CD14-positive monocyte (primary cell): ENCODE measurements around the gene TPST1. TPM values are rescaled to one million over a fixed set of nuclear protein-coding genes. Genes with fewer than 3 reads are reported as not detected.

Source experiments
- DNase-seq, 3 donors: peaks; one replicate each; pipeline ENCODE4 v3.0.0-alpha.2; 2011 to 2022
- H2AFZ ChIP-seq: 2 replicates; pipeline ENCODE4 v1.6.0; 2012; ENCODE audit warnings: mild to moderate bottlenecking, low read depth, low read length, inconsistent platforms; ENCODE audit not compliant: insufficient read depth, poor library complexity, severe bottlenecking
- H3K27ac ChIP-seq, 2 donors: 1 replicate in 1 of 2; 2 replicates in 1 of 2; pipeline ENCODE4 v1.5.1; 2012 to 2013; ENCODE audit warnings: low read length in 2 of 2, control low read depth in 1 of 2, inconsistent platforms in 1 of 2, low read depth in 1 of 2, mild to moderate bottlenecking in 1 of 2
- H3K27me3 ChIP-seq, 2 donors: one replicate each; pipeline versions ENCODE4 v1.6.0 to v1.6.1; 2011 to 2013; ENCODE audit warnings: low read length in 2 of 2; ENCODE audit not compliant: control insufficient read depth in 2 of 2, insufficient read depth in 2 of 2
- H3K36me3 ChIP-seq, 2 donors: replicated peaks in 1 of 2; 1 replicate in 1 of 2; 2 replicates in 1 of 2; pipeline versions ENCODE4 v1.5.1 to v1.6.1; 2012 to 2013; ENCODE audit warnings: low read length in 2 of 2, control low read depth in 1 of 2, inconsistent platforms in 1 of 2, mild to moderate bottlenecking in 1 of 2; ENCODE audit not compliant: insufficient read depth in 2 of 2, control insufficient read depth in 1 of 2
- H3K4me1 ChIP-seq, 2 donors: 1 replicate in 1 of 2; 2 replicates in 1 of 2; pipeline versions ENCODE4 v1.5.1 to v1.6.1; 2012 to 2013; ENCODE audit warnings: low read length in 2 of 2, control low read depth in 1 of 2, inconsistent platforms in 1 of 2, mild to moderate bottlenecking in 1 of 2, moderate library complexity in 1 of 2; ENCODE audit not compliant: insufficient read depth in 2 of 2, control insufficient read depth in 1 of 2
- H3K4me2 ChIP-seq: replicated peaks from 2 replicates; pipeline ENCODE3; 2012; ENCODE audit warnings: low read length, moderate library complexity, mild to moderate bottlenecking; ENCODE audit not compliant: poor library complexity, severe bottlenecking; ENCODE audit errors: extremely low read depth
- H3K4me3 ChIP-seq, 3 experiments: fragments of 200-600 bp in 1 of 3; sonication (generic) in 1 of 3; replicated peaks in 1 of 3; 1 replicate in 2 of 3; 2 replicates in 1 of 3; pipeline ENCODE4 v1.5.1; 2011 to 2013; ENCODE audit warnings: low read length in 3 of 3, mild to moderate bottlenecking in 3 of 3, control low read depth in 2 of 3, low read depth in 2 of 3, inconsistent platforms in 1 of 3, moderate library complexity in 1 of 3
- H3K79me2 ChIP-seq: 2 replicates; pipeline ENCODE4 v1.6.0; 2012; ENCODE audit warnings: mild to moderate bottlenecking, control low read depth, inconsistent platforms, low read length, moderate library complexity; ENCODE audit not compliant: insufficient read depth
- H3K9ac ChIP-seq: 2 replicates; pipeline ENCODE4 v1.6.0; 2017; ENCODE audit warnings: low read length, mild to moderate bottlenecking; ENCODE audit not compliant: insufficient read depth, poor library complexity, severe bottlenecking
- H3K9me3 ChIP-seq, 2 donors: replicated peaks in 1 of 2; 1 replicate in 1 of 2; 2 replicates in 1 of 2; pipeline versions ENCODE4 v1.5.1 to v1.6.1; 2012 to 2013; ENCODE audit warnings: low read length in 2 of 2, control low read depth in 1 of 2; ENCODE audit not compliant: control insufficient read depth in 1 of 2, insufficient read depth in 1 of 2
- H4K20me1 ChIP-seq: 2 replicates; pipeline ENCODE4 v1.6.0; 2012; ENCODE audit warnings: mild to moderate bottlenecking, low read length, control low read depth, moderate library complexity; ENCODE audit not compliant: insufficient read depth
- H3K27ac Mint-ChIP-seq, 7 donors: one replicate each; pipeline ENCODE4 v1.8.0; 2020; ENCODE audit warnings: mild to moderate bottlenecking in 7 of 7, mixed read lengths in 7 of 7, moderate library complexity in 6 of 7, inconsistent platforms in 2 of 7
- H3K27me3 Mint-ChIP-seq, 3 donors: one replicate each; pipeline ENCODE4 v1.8.0; 2021 to 2022; ENCODE audit warnings: low read depth in 3 of 3, mild to moderate bottlenecking in 3 of 3, mixed read lengths in 3 of 3, moderate library complexity in 3 of 3, inconsistent platforms in 1 of 3
- H3K36me3 Mint-ChIP-seq, 2 donors: one replicate each; pipeline ENCODE4 v1.8.0; 2020; ENCODE audit warnings: mixed read lengths in 2 of 2, inconsistent platforms in 1 of 2, mild to moderate bottlenecking in 1 of 2
- H3K4me1 Mint-ChIP-seq: one replicate; pipeline ENCODE4 v1.8.0; 2020; ENCODE audit warnings: mild to moderate bottlenecking, mixed read lengths
- H3K4me3 Mint-ChIP-seq, 2 donors: one replicate each; pipeline ENCODE4 v1.8.0; 2020; ENCODE audit warnings: mild to moderate bottlenecking in 2 of 2, mixed read lengths in 2 of 2, moderate library complexity in 1 of 2
- H3K9me3 Mint-ChIP-seq, 7 donors: one replicate each; pipeline ENCODE4 v1.8.0; 2020 to 2022; ENCODE audit warnings: mixed read lengths in 7 of 7, mild to moderate bottlenecking in 6 of 7, moderate library complexity in 6 of 7, inconsistent platforms in 2 of 7
- CTCF ChIP-seq: fragments of 200-600 bp; IDR thresholded peaks from one replicate; pipeline ENCODE4 v1.8.0; 2022; ENCODE audit warnings: antibody characterized with exemption, mild to moderate bottlenecking
- WGBS: methylation state at CpG from one replicate; pipeline ENCODE4 v1.1.5; 2013; ENCODE audit warnings: missing lambda C conversion rate; ENCODE audit not compliant: insufficient coverage; 5-methylcytosine and 5-hydroxymethylcytosine counted together
- intact Hi-C, 2 donors: fragments of 100-400 bp; cut with micrococcal nuclease; formaldehyde crosslinking; loops; one replicate each; pipeline versions ENCODE4 v1.15.0 to v1.15.1; 2023
- polyA plus RNA-seq, 3 donors: library from polyadenylated mRNA; depleted of rRNA in 1 of 3; unstranded in 2 of 3; stranded (reverse) in 1 of 3; fragments of 300-500 nt in 2 of 3; fragments of >200 nt in 1 of 3; fragmentation: Illumina TruSeq in 2 of 3; gene quantifications; 1 replicate in 2 of 3; 2 replicates in 1 of 3; pipeline ENCODE4 v1.2.3, GENCODE V29; 2012 to 2021

The TPST1 gene
- polyA plus RNA-seq, 3 donors: 0.54 to 4.8 (median 4.2) TPM

- TF ChIP-seq CTCF: no peak
- no peak overlapping the region for H3K9ac ChIP-seq
- DNase-seq: no peak
- Mint-ChIP-seq H3K4me3 (no peak overlapping the region), H3K27me3 (peaks cover 0 to 3% (median 2%) of the 10 kb centered on the region in 3 donors), H3K9me3 (peaks cover 0 to 4% (median 0%) of the 10 kb centered on the region in 7 donors), H3K36me3 (no peaks in the 10 kb centered on the region), H3K27ac (no peak overlapping the region), H3K4me1 (peaks cover 4% of the 10 kb centered on the region)
- intact Hi-C loops: no loop called here
- H3K4me3 ChIP-seq: no peak overlapping the region
- no peaks in the 10 kb centered on the region for H4K20me1 ChIP-seq
- H3K4me1 ChIP-seq: no peaks in the 10 kb centered on the region
- WGBS: 100% methylated on average over 3 of the region's 7 CpGs
- H3K9me3 ChIP-seq: no peaks in the 10 kb centered on the region
- no peaks in the 10 kb centered on the region for H3K79me2 ChIP-seq
- no peaks in the 10 kb centered on the region for H3K27me3 ChIP-seq
- no peak overlapping the region for H3K27ac ChIP-seq
- no peak overlapping the region for H3K4me2 ChIP-seq
- H3K36me3 ChIP-seq: no peaks in the 10 kb centered on the region
- no peak overlapping the region for H2AFZ ChIP-seq
Measured at GRCh38 chr7:66167773-66168387, 37.3 kb upstream of the TPST1 start.

- Histone ChIP-seq H3K27me3 (no peaks in the 10 kb centered on the region), H3K79me2 (no peaks in the 10 kb centered on the region), H3K9me3 (no peaks in the 10 kb centered on the region), H3K4me3 (no peak overlapping the region), H3K9ac (no peak overlapping the region), H3K36me3 (no peaks in the 10 kb centered on the region), H2AFZ (no peak overlapping the region), H4K20me1 (no peaks in the 10 kb centered on the region), H3K4me1 (no peaks in the 10 kb centered on the region), H3K4me2 (no peak overlapping the region), H3K27ac (no peak overlapping the region)
- intact Hi-C loops: no loop called here
- no peak overlapping the region for H3K27ac Mint-ChIP-seq
- WGBS: 100% methylated on average over 1 of the region's 2 CpGs
- TF ChIP-seq CTCF: no peak
- H3K9me3 Mint-ChIP-seq: peaks cover 0 to 4% (median 0%) of the 10 kb centered on the region in 7 donors
- H3K36me3 Mint-ChIP-seq: no peaks in the 10 kb centered on the region
- no peak for DNase-seq
- H3K4me3 Mint-ChIP-seq: no peak overlapping the region
- peaks cover 4% of the 10 kb centered on the region for H3K4me1 Mint-ChIP-seq
- peaks cover 2 to 4% (median 3%) of the 10 kb centered on the region in 3 donors for H3K27me3 Mint-ChIP-seq
Measured at GRCh38 chr7:66169616-66170015, 35.5 kb upstream of the TPST1 start.
